Natural killer cell (primary cell): ENCODE measurements around the gene RAPGEF4. TPM values are rescaled to one million over a fixed set of nuclear protein-coding genes. Genes with fewer than 3 reads are reported as not detected.
A peak's percentile ranks its signal among the peaks of the same experiment; 100 is the strongest.

Experiments used
- ATAC-seq, 3 donors: fragments of 150-1000 bp in 2 of 3; fragments of 200-7000 bp in 1 of 3; cut with Tn5 transposase; 1 replicate in 1 of 3; 2 replicates in 2 of 3; pipeline ENCODE4 v1.10.0; 2021; ENCODE audit warnings: mild to moderate bottlenecking in 2 of 3, moderate library complexity in 2 of 3
- DNase-seq, 2 donors: peaks; one replicate each; pipeline versions ENCODE4 v3.0.0 to v3.0.0-alpha.2; 2013 to 2021; ENCODE audit warnings: mixed read lengths in 1 of 2
- H3K27ac ChIP-seq: one replicate; pipeline ENCODE4 v1.5.1; 2013; ENCODE audit warnings: mild to moderate bottlenecking, low read length
- H3K27me3 ChIP-seq: one replicate; pipeline ENCODE4 v1.6.1; 2013; ENCODE audit warnings: low read length; ENCODE audit not compliant: control insufficient read depth, insufficient read depth
- H3K36me3 ChIP-seq: one replicate; pipeline ENCODE4 v1.6.1; 2013; ENCODE audit warnings: low read length; ENCODE audit not compliant: control insufficient read depth, insufficient read depth
- H3K4me1 ChIP-seq: one replicate; pipeline ENCODE4 v1.6.1; 2013; ENCODE audit warnings: low read length; ENCODE audit not compliant: control insufficient read depth, insufficient read depth
- H3K4me3 ChIP-seq: one replicate; pipeline ENCODE4 v1.5.1; 2013; ENCODE audit warnings: low read length
- H3K9me3 ChIP-seq: one replicate; pipeline ENCODE4 v1.6.1; 2013; ENCODE audit warnings: low read length; ENCODE audit not compliant: control insufficient read depth, insufficient read depth
- H3K27ac Mint-ChIP-seq, 2 donors: one replicate each; pipeline ENCODE4 v1.8.0; 2022; ENCODE audit warnings: mild to moderate bottlenecking in 2 of 2, mixed read lengths in 2 of 2, moderate library complexity in 1 of 2
- H3K27me3 Mint-ChIP-seq, 2 donors: one replicate each; pipeline ENCODE4 v1.8.0; 2022; ENCODE audit warnings: low read depth in 2 of 2, mixed read lengths in 2 of 2
- H3K36me3 Mint-ChIP-seq: one replicate; pipeline ENCODE4 v1.8.0; 2022; ENCODE audit warnings: mixed read lengths
- H3K4me1 Mint-ChIP-seq, 2 donors: one replicate each; pipeline ENCODE4 v1.8.0; 2022; ENCODE audit warnings: mixed read lengths in 2 of 2
- H3K4me3 Mint-ChIP-seq: one replicate; pipeline ENCODE4 v1.8.0; 2022; ENCODE audit warnings: mild to moderate bottlenecking, moderate library complexity, mixed read lengths
- H3K9me3 Mint-ChIP-seq, 2 donors: one replicate each; pipeline ENCODE4 v1.8.0; 2022; ENCODE audit warnings: mixed read lengths in 2 of 2
- WGBS: methylation state at CpG from one replicate; pipeline ENCODE4 v1.1.7; 2013; ENCODE audit warnings: missing lambda C conversion rate; ENCODE audit not compliant: insufficient coverage; 5-methylcytosine and 5-hydroxymethylcytosine counted together
- intact Hi-C: fragments of 100-400 bp; cut with micrococcal nuclease; formaldehyde crosslinking; loops from one replicate; pipeline ENCODE4 v1.14.2; 2022
- total RNA-seq, 4 donors: library from RNA; stranded (reverse); fragments of 120-200 nt in 1 of 4; gene quantifications; one replicate each; pipeline versions ENCODE4 v1.2.3 to v1.2.4, GENCODE V29; 2013 to 2022
- TF ChIP-seq, protein P1 (sequence below): fragments of 200-600 bp; IDR thresholded peaks from one replicate; pipeline ENCODE4 v1.8.0; 2022; ENCODE audit warnings: antibody characterized with exemption

RAPGEF4 gene
- total RNA-seq, 3 donors from 2014 or later (not counting 1 experiment from before 2014, with no cell fraction given) = 0.50 TPM; not detected in 2

DNA sequence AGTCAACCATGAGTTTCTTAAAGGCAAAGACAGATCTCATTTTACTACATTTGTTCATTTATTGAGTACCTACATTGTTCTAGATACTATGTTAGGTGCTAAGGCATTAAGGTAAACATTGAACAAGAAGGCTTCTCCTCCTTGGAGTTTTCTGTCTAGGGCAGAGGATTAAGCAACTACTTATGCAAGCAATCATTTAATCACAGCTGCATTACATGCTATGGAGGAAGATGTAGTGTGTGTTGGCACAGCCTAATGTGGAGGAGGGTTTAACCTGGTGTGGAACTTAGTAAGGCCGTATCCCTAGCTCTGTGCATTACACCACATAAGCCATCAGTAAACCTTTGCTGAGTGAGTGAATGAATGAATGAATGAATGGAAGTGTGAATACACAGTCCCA, 233.5 kb downstream of the RAPGEF4 start:
- Mint-ChIP-seq H3K4me3 (no peak overlapping the region), H3K27me3 (peaks cover 11 to 40% of the 10 kb centered on the region in 2 donors), H3K9me3 (no peaks in the 10 kb centered on the region), H3K27ac (no peak overlapping the region), H3K4me1 (no peaks in the 10 kb centered on the region), H3K36me3 (no peaks in the 10 kb centered on the region)
- Histone ChIP-seq H3K4me1 (no peaks in the 10 kb centered on the region), H3K27ac (no peak overlapping the region), H3K4me3 (no peak overlapping the region), H3K27me3 (no peaks in the 10 kb centered on the region), H3K9me3 (no peaks in the 10 kb centered on the region), H3K36me3 (no peaks in the 10 kb centered on the region)
- intact Hi-C loops = no loop called here
- TF ChIP-seq, protein P1, sequence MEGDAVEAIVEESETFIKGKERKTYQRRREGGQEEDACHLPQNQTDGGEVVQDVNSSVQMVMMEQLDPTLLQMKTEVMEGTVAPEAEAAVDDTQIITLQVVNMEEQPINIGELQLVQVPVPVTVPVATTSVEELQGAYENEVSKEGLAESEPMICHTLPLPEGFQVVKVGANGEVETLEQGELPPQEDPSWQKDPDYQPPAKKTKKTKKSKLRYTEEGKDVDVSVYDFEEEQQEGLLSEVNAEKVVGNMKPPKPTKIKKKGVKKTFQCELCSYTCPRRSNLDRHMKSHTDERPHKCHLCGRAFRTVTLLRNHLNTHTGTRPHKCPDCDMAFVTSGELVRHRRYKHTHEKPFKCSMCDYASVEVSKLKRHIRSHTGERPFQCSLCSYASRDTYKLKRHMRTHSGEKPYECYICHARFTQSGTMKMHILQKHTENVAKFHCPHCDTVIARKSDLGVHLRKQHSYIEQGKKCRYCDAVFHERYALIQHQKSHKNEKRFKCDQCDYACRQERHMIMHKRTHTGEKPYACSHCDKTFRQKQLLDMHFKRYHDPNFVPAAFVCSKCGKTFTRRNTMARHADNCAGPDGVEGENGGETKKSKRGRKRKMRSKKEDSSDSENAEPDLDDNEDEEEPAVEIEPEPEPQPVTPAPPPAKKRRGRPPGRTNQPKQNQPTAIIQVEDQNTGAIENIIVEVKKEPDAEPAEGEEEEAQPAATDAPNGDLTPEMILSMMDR = no peak
- DNase-seq (no peak), ATAC-seq (no peak)
- WGBS = no CpG with 5 or more reads among the region's 1 CpG

DNA sequence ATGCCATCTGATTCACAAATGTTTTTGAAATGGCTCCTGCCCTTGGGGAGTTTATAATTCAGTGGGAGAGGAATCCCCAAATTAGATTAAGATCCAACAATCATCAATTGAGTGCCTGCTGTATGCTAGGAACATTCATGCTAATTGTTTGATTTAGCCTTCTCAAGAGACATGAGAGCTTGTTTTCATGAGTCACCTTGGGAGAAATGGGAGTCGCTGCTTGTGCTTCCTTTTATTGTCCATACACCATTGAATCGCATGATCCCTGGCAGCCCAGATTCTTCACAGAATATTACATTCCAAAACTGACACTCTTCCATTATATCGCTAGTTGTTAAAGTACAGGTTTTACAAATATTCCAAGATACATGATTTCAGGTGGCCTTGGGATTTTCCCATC, 234.0 kb downstream of the RAPGEF4 start:
- H3K36me3 Mint-ChIP-seq = no peaks in the 10 kb centered on the region
- peaks cover 11 to 41% of the 10 kb centered on the region in 2 donors for H3K27me3 Mint-ChIP-seq
- WGBS = 95% methylated on average over 3 of the region's 3 CpGs
- TF ChIP-seq, protein P1 = no peak
- no peak overlapping the region for H3K4me3 Mint-ChIP-seq
- H3K27ac Mint-ChIP-seq = no peak overlapping the region
- Histone ChIP-seq H3K4me3 (no peak overlapping the region), H3K27me3 (no peaks in the 10 kb centered on the region), H3K36me3 (no peaks in the 10 kb centered on the region), H3K4me1 (no peaks in the 10 kb centered on the region), H3K27ac (no peak overlapping the region), H3K9me3 (no peaks in the 10 kb centered on the region)
- DNase-seq (no peak), ATAC-seq (no peak)
- intact Hi-C loops = no loop called here
- no peaks in the 10 kb centered on the region for H3K4me1 Mint-ChIP-seq
- H3K9me3 Mint-ChIP-seq = no peaks in the 10 kb centered on the region

DNA sequence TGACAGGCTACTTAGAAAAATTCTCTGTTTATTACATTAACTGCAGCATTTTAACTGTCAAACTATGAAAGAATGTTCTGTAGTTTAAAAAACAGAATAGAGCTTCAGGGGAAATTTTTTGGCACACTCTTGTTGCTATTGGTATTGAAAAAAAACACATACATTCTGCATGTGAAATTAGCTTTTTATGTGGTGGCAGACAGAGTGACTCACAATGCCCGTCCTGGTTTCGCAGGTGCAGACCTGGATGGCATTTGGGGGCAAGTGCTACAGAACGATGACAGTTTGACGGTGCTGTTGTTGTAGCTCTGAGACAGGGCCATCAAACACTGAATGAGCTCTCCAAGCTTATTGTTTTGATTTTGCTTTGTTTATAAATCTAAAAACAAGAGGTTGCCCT, 235.0 kb downstream of the RAPGEF4 start:
- Mint-ChIP-seq H3K27ac (no peak overlapping the region), H3K36me3 (no peaks in the 10 kb centered on the region), H3K9me3 (no peaks in the 10 kb centered on the region), H3K27me3 (peaks cover 11 to 41% of the 10 kb centered on the region in 2 donors), H3K4me3 (no peak overlapping the region), H3K4me1 (no peaks in the 10 kb centered on the region)
- DNase-seq = peak in 1 of 2 donors; percentile 72
- H3K9me3 ChIP-seq = no peaks in the 10 kb centered on the region
- TF ChIP-seq, protein P1 = no peak
- WGBS = 32% methylated on average over 4 of the region's 4 CpGs
- no peak overlapping the region for H3K4me3 ChIP-seq
- intact Hi-C loops = no loop called here
- no peak for ATAC-seq
- no peaks in the 10 kb centered on the region for H3K4me1 ChIP-seq
- H3K27me3 ChIP-seq = no peaks in the 10 kb centered on the region
- no peaks in the 10 kb centered on the region for H3K36me3 ChIP-seq
- no peak overlapping the region for H3K27ac ChIP-seq

DNA sequence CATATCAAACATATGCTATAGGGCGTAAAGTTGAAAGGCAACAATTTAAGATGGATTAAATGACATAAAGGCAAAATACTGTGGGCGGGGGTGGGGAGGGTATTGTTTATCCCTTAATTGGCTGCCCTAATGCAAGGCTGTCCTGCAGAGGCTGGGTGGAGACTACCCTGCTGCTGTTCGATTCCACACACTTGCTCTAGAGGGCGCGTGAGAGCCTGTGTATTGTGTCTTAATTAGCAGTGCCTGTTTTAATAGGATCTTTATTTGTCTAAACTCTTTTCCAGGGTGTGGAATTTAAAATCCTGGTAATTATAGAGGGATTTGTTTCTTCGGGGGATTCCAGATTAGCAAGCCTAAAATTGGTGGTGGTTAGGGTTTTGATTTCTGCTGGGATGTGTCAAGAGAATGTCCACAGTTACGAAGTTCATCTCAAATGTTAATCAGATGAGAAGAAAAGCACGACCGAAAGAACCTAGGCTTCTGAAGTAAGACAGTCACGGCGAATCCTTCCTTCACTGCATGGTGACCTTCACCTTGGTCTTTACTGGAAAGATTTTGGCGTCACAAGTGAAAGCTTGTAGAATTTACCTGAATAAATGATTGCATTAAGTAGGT, 236.5 kb downstream of the RAPGEF4 start:
- no peaks in the 10 kb centered on the region for H3K27me3 ChIP-seq
- peak; percentile 31 to 69 (median 67) for ATAC-seq
- peak in 1 of 2 donors; percentile 58 for DNase-seq
- Mint-ChIP-seq H3K4me1 (no peaks in the 10 kb centered on the region), H3K36me3 (no peaks in the 10 kb centered on the region), H3K27me3 (peaks cover 15 to 48% of the 10 kb centered on the region in 2 donors), H3K4me3 (no peak overlapping the region), H3K27ac (no peak overlapping the region), H3K9me3 (no peaks in the 10 kb centered on the region)
- intact Hi-C loops = no loop called here
- 62% methylated on average over 12 of the region's 12 CpGs for WGBS
- no peak overlapping the region for H3K4me3 ChIP-seq
- H3K4me1 ChIP-seq = no peaks in the 10 kb centered on the region
- TF ChIP-seq, protein P1 = peak; percentile 60
- H3K9me3 ChIP-seq = no peaks in the 10 kb centered on the region
- H3K36me3 ChIP-seq = no peaks in the 10 kb centered on the region
- H3K27ac ChIP-seq = no peak overlapping the region
